GM19025 (cell line): Measurements from ENCODE around the gene NYAP2.

ENCODE experiments used
- ATAC-seq: cut with Tn5 transposase; IDR thresholded peaks from one replicate; pipeline ENCODE4 v1.9.1; 2021; ENCODE audit warnings: mild to moderate bottlenecking, low read depth, moderate library complexity; ENCODE audit not compliant: unreplicated experiment

NYAP2 gene

GRCh38 chr2:225691711-225692110, 292.2 kb downstream of the NYAP2 start:
- ATAC-seq, result no peak

DNA sequence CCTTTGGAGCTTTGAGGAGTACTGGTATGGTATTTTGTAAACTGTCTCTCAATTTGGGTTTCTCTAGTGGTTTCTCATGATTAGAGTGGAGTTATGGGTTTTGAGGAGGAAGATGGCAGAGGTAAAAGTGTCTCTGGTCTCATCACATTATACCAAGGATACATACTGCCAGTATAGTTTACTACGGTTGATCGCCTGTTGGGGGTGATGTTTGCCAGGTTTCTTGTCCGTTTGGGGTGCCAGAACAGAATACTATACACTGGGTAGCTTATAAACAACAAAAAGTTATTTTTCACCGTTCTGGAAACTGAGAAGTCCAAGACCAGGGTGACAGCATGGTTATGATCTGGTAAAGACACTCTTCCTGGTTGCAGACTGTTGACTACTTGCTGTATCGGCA, 293.7 kb downstream of the NYAP2 start:
- ATAC-seq, result no peak

GRCh38 chr2:225694664-225695063, 295.2 kb downstream of the NYAP2 start:
- no peak for ATAC-seq

DNA sequence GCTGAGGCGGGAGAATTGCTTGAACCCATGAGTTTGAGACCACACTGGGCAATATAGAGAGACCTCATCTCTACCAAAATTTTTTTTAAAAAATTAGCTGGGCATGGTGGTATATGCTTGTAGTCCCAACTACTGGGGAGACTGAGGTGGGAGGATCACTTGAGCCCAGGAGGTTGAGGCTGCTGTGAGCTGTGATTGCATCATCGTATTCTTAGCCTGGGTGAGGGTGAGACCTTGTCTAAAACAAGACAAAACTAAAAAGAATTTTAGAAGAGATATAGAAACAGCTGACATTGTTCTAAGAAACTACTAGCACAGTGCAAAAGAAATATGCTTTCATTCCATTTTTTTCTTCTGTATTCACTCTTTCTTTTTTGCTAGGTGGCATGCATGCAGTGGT, 298.4 kb downstream of the NYAP2 start:
- ATAC-seq, result no peak
